PC-3 (cell line): ENCODE measurements around the gene HUWE1. TPM values are rescaled to one million over a fixed set of nuclear protein-coding genes. Genes with fewer than 3 reads are reported as not detected.

Source experiments
- ATAC-seq: fragments of 200-7000 bp; cut with Tn5 transposase; 2 replicates; pipeline ENCODE4 v1.9.1; 2020; ENCODE audit warnings: mild to moderate bottlenecking, moderate library complexity
- BruUV-seq: library from RNA; stranded (reverse); fragments of 400-500 nt; replicated peaks from 2 replicates; lab custom pipeline; 2021; lab: Mats Ljungman, UMichigan
- CTCF ChIA-PET: fragments of 300-600 bp; sonication (Branson Sonifier 250); formaldehyde crosslinking; loops from one replicate; lab custom pipeline; 2022; ENCODE audit warnings: antibody characterized with exemption; lab: Charles Lee
- POLR2A ChIA-PET: fragments of 300-600 bp; sonication (Branson Sonifier 250); formaldehyde crosslinking; loops from one replicate; lab custom pipeline; 2022; ENCODE audit warnings: antibody characterized with exemption; ENCODE audit not compliant: unreplicated experiment; lab: Charles Lee
- DNase-seq: peaks from one replicate; pipeline ENCODE4 v3.0.0-alpha.2; 2015
- H2AFZ ChIP-seq: fragments of 300-600 bp; sonication (generic); 2 replicates; pipeline ENCODE4 v1.6.0; 2016; ENCODE audit warnings: antibody characterized with exemption, low read length
- H3F3A ChIP-seq: fragments of 300-600 bp; sonication (generic); one replicate; pipeline ENCODE4 v1.6.0; 2017; ENCODE audit warnings: antibody characterized with exemption, low read length, control low read depth, mild to moderate bottlenecking; ENCODE audit not compliant: unreplicated experiment
- H3K27ac ChIP-seq: fragments of 300-600 bp; sonication (generic); 2 replicates; pipeline ENCODE4 v1.5.1; 2016; ENCODE audit warnings: mild to moderate bottlenecking, low read length
- H3K27me3 ChIP-seq: fragments of 300-600 bp; sonication (generic); 2 replicates; pipeline ENCODE4 v1.6.1; 2016; ENCODE audit warnings: low read length, mixed read lengths
- H3K36me3 ChIP-seq: fragments of 300-600 bp; sonication (generic); 2 replicates; pipeline ENCODE4 v1.6.1; 2016; ENCODE audit warnings: low read depth, mixed run types, low read length, mixed read lengths
- H3K4me1 ChIP-seq: fragments of 300-600 bp; sonication (generic); 2 replicates; pipeline ENCODE4 v1.5.1; 2016; ENCODE audit warnings: low read length; ENCODE audit not compliant: insufficient read depth
- H3K4me2 ChIP-seq: fragments of 300-600 bp; sonication (generic); 2 replicates; pipeline ENCODE4 v1.6.0; 2016; ENCODE audit warnings: low read length
- H3K4me3 ChIP-seq: fragments of 300-600 bp; sonication (generic); 2 replicates; pipeline ENCODE4 v1.5.1; 2016; ENCODE audit warnings: mild to moderate bottlenecking, low read length, mixed read lengths
- H3K79me2 ChIP-seq: fragments of 300-600 bp; sonication (generic); 2 replicates; pipeline ENCODE4 v1.6.1; 2017; ENCODE audit warnings: low read length, mixed read lengths
- H3K9ac ChIP-seq: fragments of 300-600 bp; sonication (generic); 2 replicates; pipeline ENCODE4 v1.6.0; 2016; ENCODE audit warnings: mild to moderate bottlenecking, low read length
- H3K9me2 ChIP-seq: fragments of 300-600 bp; sonication (generic); replicated peaks from 2 replicates; pipeline ENCODE4 v1.6.1; 2016; ENCODE audit warnings: mixed run types, low read length, mixed read lengths
- H3K9me3 ChIP-seq: fragments of 300-600 bp; sonication (generic); 2 replicates; pipeline ENCODE4 v1.6.1; 2016; ENCODE audit warnings: low read length, mixed read lengths
- H4K20me1 ChIP-seq: fragments of 300-600 bp; sonication (generic); 2 replicates; pipeline ENCODE4 v1.6.1; 2016; ENCODE audit warnings: low read length, mixed read lengths
- EZH2 ChIP-seq: fragments of 300-600 bp; sonication (generic); IDR thresholded peaks from one replicate; pipeline ENCODE4 v1.6.1; 2017; ENCODE audit warnings: antibody characterized with exemption, mild to moderate bottlenecking, low read length; ENCODE audit not compliant: unreplicated experiment
- EZH2phosphoT487 ChIP-seq: fragments of 300-600 bp; sonication (generic); IDR thresholded peaks from 2 replicates; pipeline ENCODE4 v1.6.1; 2018; ENCODE audit warnings: mild to moderate bottlenecking, antibody characterized with exemption, low read length, borderline replicate concordance
- intact Hi-C: fragments of 100-400 bp; cut with micrococcal nuclease; formaldehyde crosslinking; loops from 2 replicates; pipeline ENCODE4 v1.9.0; 2023
- total RNA-seq: library from RNA; depleted of rRNA; stranded (reverse); fragments of >200 nt; gene quantifications from 2 replicates; pipeline ENCODE4 v1.2.3, GENCODE V29; 2014
- TF ChIP-seq, protein P1 (sequence below): fragments of 300-600 bp; sonication (generic); conservative IDR thresholded peaks from 2 replicates; pipeline ENCODE4 v1.5.1; 2017; ENCODE audit warnings: antibody characterized with exemption, low read depth, mild to moderate bottlenecking, low read length

Gene HUWE1
- total RNA-seq, 1 experiment from 2014 or later: 206 TPM

- Histone ChIP-seq H3K27me3 (no peaks in the 10 kb centered on the region), H3K79me2 (no peaks in the 10 kb centered on the region), H2AFZ (no peak overlapping the region), H3K9me2 (no peaks in the 10 kb centered on the region), H3K4me3 (no peak overlapping the region), H3F3A (no peaks in the 10 kb centered on the region), H3K9me3 (no peaks in the 10 kb centered on the region), H3K36me3 (peaks cover 71% of the 10 kb centered on the region), H4K20me1 (no peaks in the 10 kb centered on the region), H3K27ac (no peak overlapping the region), H3K4me2 (no peak overlapping the region), H3K4me1 (no peaks in the 10 kb centered on the region), H3K9ac (no peak overlapping the region)
- ChIA-PET CTCF (no interaction called here), POLR2A (no interaction called here)
- TF ChIP-seq EZH2phosphoT487 (no peak), EZH2 (no peak)
- TF ChIP-seq, protein P1, sequence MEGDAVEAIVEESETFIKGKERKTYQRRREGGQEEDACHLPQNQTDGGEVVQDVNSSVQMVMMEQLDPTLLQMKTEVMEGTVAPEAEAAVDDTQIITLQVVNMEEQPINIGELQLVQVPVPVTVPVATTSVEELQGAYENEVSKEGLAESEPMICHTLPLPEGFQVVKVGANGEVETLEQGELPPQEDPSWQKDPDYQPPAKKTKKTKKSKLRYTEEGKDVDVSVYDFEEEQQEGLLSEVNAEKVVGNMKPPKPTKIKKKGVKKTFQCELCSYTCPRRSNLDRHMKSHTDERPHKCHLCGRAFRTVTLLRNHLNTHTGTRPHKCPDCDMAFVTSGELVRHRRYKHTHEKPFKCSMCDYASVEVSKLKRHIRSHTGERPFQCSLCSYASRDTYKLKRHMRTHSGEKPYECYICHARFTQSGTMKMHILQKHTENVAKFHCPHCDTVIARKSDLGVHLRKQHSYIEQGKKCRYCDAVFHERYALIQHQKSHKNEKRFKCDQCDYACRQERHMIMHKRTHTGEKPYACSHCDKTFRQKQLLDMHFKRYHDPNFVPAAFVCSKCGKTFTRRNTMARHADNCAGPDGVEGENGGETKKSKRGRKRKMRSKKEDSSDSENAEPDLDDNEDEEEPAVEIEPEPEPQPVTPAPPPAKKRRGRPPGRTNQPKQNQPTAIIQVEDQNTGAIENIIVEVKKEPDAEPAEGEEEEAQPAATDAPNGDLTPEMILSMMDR: no peak
- DNase-seq: no peak
- ATAC-seq: no peak
- BruUV-seq: no TSS peak
- intact Hi-C loops: no loop called here
Observed at GRCh38 chrX:53580742-53581504, 105.6 kb downstream of the HUWE1 start.

GRCh38 chrX:53571494-53571893 is 115.0 kb downstream of the HUWE1 start:
- TF ChIP-seq EZH2 (no peak), EZH2phosphoT487 (no peak)
- TF ChIP-seq, protein P1: no peak
- Histone ChIP-seq H3K27me3 (no peaks in the 10 kb centered on the region), H3K27ac (no peak overlapping the region), H3K9me2 (no peaks in the 10 kb centered on the region), H2AFZ (no peak overlapping the region), H3K79me2 (no peaks in the 10 kb centered on the region), H3K36me3 (peaks cover 74% of the 10 kb centered on the region), H4K20me1 (no peaks in the 10 kb centered on the region), H3K4me1 (no peaks in the 10 kb centered on the region), H3K4me3 (no peak overlapping the region), H3K9ac (no peak overlapping the region), H3K9me3 (no peaks in the 10 kb centered on the region), H3F3A (no peaks in the 10 kb centered on the region), H3K4me2 (no peak overlapping the region)
- intact Hi-C loops: no loop called here
- ChIA-PET POLR2A (no interaction called here), CTCF (no interaction called here)
- no peak for DNase-seq
- no TSS peak for BruUV-seq
- no peak for ATAC-seq

DNA sequence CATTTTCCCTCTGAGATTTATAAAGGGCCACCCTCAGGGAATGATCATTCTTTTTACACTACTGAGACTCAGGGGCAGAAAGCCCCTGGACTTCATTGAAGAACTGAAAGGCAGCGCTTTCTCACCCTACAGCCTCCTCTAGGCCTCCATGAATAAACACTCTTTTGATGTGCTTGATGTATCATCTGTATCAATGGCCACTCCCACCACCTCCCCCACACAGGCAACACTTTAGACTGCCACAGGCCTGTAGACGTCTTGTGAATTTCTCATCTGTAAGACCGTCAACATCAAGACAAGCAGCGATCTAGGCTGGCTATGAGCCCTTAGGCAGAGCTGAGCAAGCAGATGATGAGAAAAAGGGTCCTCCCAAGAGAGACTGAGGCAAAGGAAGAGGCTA is 123.2 kb downstream of the HUWE1 start:
- CTCF ChIA-PET: no interaction called here
- POLR2A ChIA-PET: no interaction called here
- TF ChIP-seq EZH2 (no peak), EZH2phosphoT487 (no peak)
- TF ChIP-seq, protein P1: no peak

More for the DNA sequence above, 123.2 kb downstream of the HUWE1 start:
- Histone ChIP-seq H2AFZ (no peak overlapping the region), H3K27me3 (no peaks in the 10 kb centered on the region), H4K20me1 (no peaks in the 10 kb centered on the region), H3K79me2 (no peaks in the 10 kb centered on the region), H3F3A (no peaks in the 10 kb centered on the region), H3K27ac (no peak overlapping the region), H3K4me3 (no peak overlapping the region), H3K9me3 (no peaks in the 10 kb centered on the region), H3K4me1 (no peaks in the 10 kb centered on the region), H3K9me2 (no peaks in the 10 kb centered on the region), H3K4me2 (no peak overlapping the region), H3K9ac (no peak overlapping the region), H3K36me3 (peaks cover 93% of the 10 kb centered on the region)
- ATAC-seq (no peak), DNase-seq (no peak)
- no TSS peak for BruUV-seq
- intact Hi-C loops: no loop called here
